ENCODE measurements around the gene ZNF646.

DNA sequence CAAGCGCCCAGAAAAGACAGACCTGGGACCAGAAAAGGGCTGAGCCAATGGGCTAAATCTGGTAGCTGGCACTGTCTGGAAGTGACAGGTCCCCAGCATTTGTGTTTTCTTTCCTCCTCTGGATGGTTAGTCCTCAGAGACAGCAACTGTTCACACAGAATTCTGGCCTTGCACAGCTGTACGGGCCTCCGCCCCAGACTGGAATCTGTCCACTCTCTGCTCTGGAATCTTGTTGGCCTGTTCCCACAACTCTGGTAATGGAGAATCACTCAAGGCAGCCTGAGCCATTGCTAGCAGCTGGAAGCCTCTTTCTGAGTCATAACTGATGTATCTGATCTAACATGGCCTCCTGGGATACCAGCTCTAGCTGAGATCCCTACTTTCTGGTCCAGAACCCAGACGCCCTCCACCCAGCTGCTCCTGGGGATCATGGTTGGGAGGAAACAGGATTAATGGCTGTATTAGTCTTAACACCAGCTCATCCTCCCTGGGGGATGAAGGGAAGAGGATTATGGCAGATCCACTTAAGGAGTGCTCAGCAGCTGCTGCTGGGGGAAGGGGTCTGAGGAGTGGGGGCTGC lies 9.2 kb upstream of the ZNF646 start:
- no peak for TF ChIP-seq CTCF (IDR thresholded peaks at IDR 0.05)
- TF ChIP-seq POLR2AphosphoS5 (IDR thresholded peaks at IDR 0.05) = no peak

Measured in prostate gland (tissue), 2 donors.